ENCODE data around the gene FANCG.

Gene FANCG

GRCh38 chr9:35067056-35067455 lies 12.7 kb downstream of the FANCG start:
- no peak for DNase-seq
- Histone ChIP-seq H3K4me1 (ENCODE audit: control extremely low read depth in 1 of 4, control insufficient read depth in 4 of 4, insufficient read depth in 4 of 4, low read length in 3 of 4) (peaks cover 14 to 31% (median 20%) of the 10 kb centered on the region in 4 experiments), H3K36me3 (ENCODE audit: control insufficient read depth in 4 of 4, insufficient read depth in 4 of 4, low read length in 3 of 4) (peaks cover 36 to 74% (median 56%) of the 10 kb centered on the region in 4 experiments), H3K9me3 (ENCODE audit: control extremely low read depth in 1 of 5, control insufficient read depth in 4 of 5, insufficient read depth in 2 of 5, low read depth in 1 of 5, low read length in 4 of 5) (no peaks in the 10 kb centered on the region), H3K27me3 (replicated peaks in 2 of 5; ENCODE audit: control insufficient read depth in 4 of 5, insufficient read depth in 5 of 5, low read length in 4 of 5) (no peaks in the 10 kb centered on the region), H3K4me3 (ENCODE audit: control insufficient read depth in 1 of 7, extremely low read depth in 1 of 7, insufficient read depth in 4 of 7, low read depth in 2 of 7, low read length in 6 of 7) (no peak overlapping the region), H3K27ac (ENCODE audit: insufficient read depth in 1 of 2, low read depth in 1 of 2, low read length in 2 of 2, poor library complexity in 1 of 2, severe bottlenecking in 2 of 2) (no peak overlapping the region)
- CTCF ChIA-PET, result interaction anchor here (0.9 to 3.0 kb wide), 5 partner anchors 10 to 35 kb away, joined by 3 to 21 read pairs (median 3); partner anchors contain the start of gene FANCG
- WGBS (ENCODE audit: insufficient coverage), result no CpG with 5 or more reads among the region's 1 CpG
- POLR2A ChIA-PET, result no interaction called here

DNA sequence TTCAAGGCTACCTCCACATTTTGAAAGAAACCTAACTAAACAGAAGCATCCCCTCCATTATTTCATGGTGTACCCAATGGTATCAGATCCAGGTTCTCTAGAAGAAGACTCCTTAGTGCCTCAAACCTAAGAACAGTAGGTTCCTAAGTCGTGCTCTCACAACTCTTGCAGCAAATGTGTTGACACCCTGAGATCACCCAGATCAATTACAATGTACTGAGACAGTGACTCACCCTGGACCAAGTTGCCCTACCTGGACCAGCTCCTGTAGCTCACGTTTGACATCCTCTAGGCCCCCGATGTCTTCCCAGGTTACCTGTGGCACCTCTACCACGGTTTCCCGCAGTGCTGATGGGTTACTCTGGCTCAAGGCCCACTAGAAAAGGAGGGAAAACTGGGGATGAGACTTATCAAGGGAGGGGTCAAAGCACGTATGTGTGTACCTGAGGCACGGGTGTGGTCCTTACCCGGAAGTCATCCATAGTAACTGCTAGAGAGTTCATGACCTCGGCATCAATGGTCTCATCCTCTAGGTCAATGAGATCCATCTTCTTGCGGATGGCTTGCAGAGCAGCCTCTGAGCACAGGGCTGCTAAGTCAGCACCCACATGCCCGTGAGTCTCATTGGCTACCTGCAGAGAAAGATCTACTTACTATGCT lies 19.1 kb downstream of the FANCG start:
- CTCF ChIA-PET, result interaction anchor here (2.5 to 3.9 kb wide), 3 partner anchors 9 to 161 kb away, joined by 8 to 22 read pairs (median 20); partner anchors contain the start of gene VCP
- H3K36me3 ChIP-seq (ENCODE audit: control insufficient read depth in 4 of 4, insufficient read depth in 4 of 4, low read length in 3 of 4), result peaks cover 70 to 98% (median 89%) of the 10 kb centered on the region in 4 experiments
- H3K4me1 ChIP-seq (ENCODE audit: control extremely low read depth in 1 of 4, control insufficient read depth in 4 of 4, insufficient read depth in 4 of 4, low read length in 3 of 4), result no peaks in the 10 kb centered on the region
- POLR2A ChIA-PET, result no interaction called here
- DNase-seq, result no peak
- WGBS (ENCODE audit: insufficient coverage), result 98% methylated on average over 11 of the region's 11 CpGs
- no peaks in the 10 kb centered on the region for H3K27me3 ChIP-seq (replicated peaks in 2 of 5; ENCODE audit: control insufficient read depth in 4 of 5, insufficient read depth in 5 of 5, low read length in 4 of 5)
- no peak overlapping the region for H3K4me3 ChIP-seq (ENCODE audit: control insufficient read depth in 1 of 7, extremely low read depth in 1 of 7, insufficient read depth in 4 of 7, low read depth in 2 of 7, low read length in 6 of 7)
- H3K27ac ChIP-seq (ENCODE audit: insufficient read depth in 1 of 2, low read depth in 1 of 2, low read length in 2 of 2, poor library complexity in 1 of 2, severe bottlenecking in 2 of 2), result no peak overlapping the region
- H3K9me3 ChIP-seq (ENCODE audit: control extremely low read depth in 1 of 5, control insufficient read depth in 4 of 5, insufficient read depth in 2 of 5, low read depth in 1 of 5, low read length in 4 of 5), result no peaks in the 10 kb centered on the region

GRCh38 chr9:35059438-35059837 lies 20.3 kb downstream of the FANCG start:
- 99% methylated on average over 9 of the region's 10 CpGs for WGBS (ENCODE audit: insufficient coverage)
- no peak for DNase-seq
- POLR2A ChIA-PET, result interaction anchor here (2.2 kb wide), 1 partner anchor 12 kb away, joined by 10 read pairs; the partner anchor contains the start of gene VCP
- H3K27ac ChIP-seq (ENCODE audit: insufficient read depth in 1 of 2, low read depth in 1 of 2, low read length in 2 of 2, poor library complexity in 1 of 2, severe bottlenecking in 2 of 2), result no peak overlapping the region
- no peaks in the 10 kb centered on the region for H3K27me3 ChIP-seq (replicated peaks in 2 of 5; ENCODE audit: control insufficient read depth in 4 of 5, insufficient read depth in 5 of 5, low read length in 4 of 5)
- CTCF ChIA-PET, result interaction anchor here (1.5 to 3.9 kb wide), 5 partner anchors 7 to 160 kb away, joined by 4 to 22 read pairs (median 8); partner anchors contain the start of gene VCP
- H3K4me3 ChIP-seq (ENCODE audit: control insufficient read depth in 1 of 7, extremely low read depth in 1 of 7, insufficient read depth in 4 of 7, low read depth in 2 of 7, low read length in 6 of 7), result no peak overlapping the region
- no peaks in the 10 kb centered on the region for H3K4me1 ChIP-seq (ENCODE audit: control extremely low read depth in 1 of 4, control insufficient read depth in 4 of 4, insufficient read depth in 4 of 4, low read length in 3 of 4)
- peaks cover 61 to 97% (median 87%) of the 10 kb centered on the region in 4 experiments for H3K36me3 ChIP-seq (ENCODE audit: control insufficient read depth in 4 of 4, insufficient read depth in 4 of 4, low read length in 3 of 4)
- H3K9me3 ChIP-seq (ENCODE audit: control extremely low read depth in 1 of 5, control insufficient read depth in 4 of 5, insufficient read depth in 2 of 5, low read depth in 1 of 5, low read length in 4 of 5), result no peaks in the 10 kb centered on the region

DNA sequence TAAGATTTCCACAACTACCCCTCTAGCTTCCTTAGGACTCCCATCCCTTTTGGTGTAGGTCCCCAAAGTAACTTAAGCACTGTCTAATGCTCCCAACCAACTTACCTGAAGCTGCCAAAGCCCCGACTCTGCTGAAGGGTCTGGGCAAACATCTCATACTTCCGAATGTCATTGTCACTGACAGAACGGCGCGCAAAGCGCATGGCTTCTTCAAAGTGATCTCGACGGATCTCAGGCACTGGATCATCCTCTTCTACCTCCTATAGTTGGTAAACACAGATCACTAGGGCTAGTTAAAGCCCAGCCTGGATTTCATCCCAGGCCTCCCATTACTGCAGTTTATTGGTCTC lies 22.5 kb downstream of the FANCG start:
- Histone ChIP-seq H3K4me1 (ENCODE audit: control extremely low read depth in 1 of 4, control insufficient read depth in 4 of 4, insufficient read depth in 4 of 4, low read length in 3 of 4) (no peaks in the 10 kb centered on the region), H3K4me3 (ENCODE audit: control insufficient read depth in 1 of 7, extremely low read depth in 1 of 7, insufficient read depth in 4 of 7, low read depth in 2 of 7, low read length in 6 of 7) (no peak overlapping the region), H3K36me3 (ENCODE audit: control insufficient read depth in 4 of 4, insufficient read depth in 4 of 4, low read length in 3 of 4) (peaks cover 52 to 85% (median 69%) of the 10 kb centered on the region in 4 experiments), H3K27ac (ENCODE audit: insufficient read depth in 1 of 2, low read depth in 1 of 2, low read length in 2 of 2, poor library complexity in 1 of 2, severe bottlenecking in 2 of 2) (no peak overlapping the region), H3K9me3 (ENCODE audit: control extremely low read depth in 1 of 5, control insufficient read depth in 4 of 5, insufficient read depth in 2 of 5, low read depth in 1 of 5, low read length in 4 of 5) (no peaks in the 10 kb centered on the region), H3K27me3 (replicated peaks in 2 of 5; ENCODE audit: control insufficient read depth in 4 of 5, insufficient read depth in 5 of 5, low read length in 4 of 5) (no peaks in the 10 kb centered on the region)
- DNase-seq, result no peak
- WGBS (ENCODE audit: insufficient coverage), result 99% methylated on average over 8 of the region's 8 CpGs
- CTCF ChIA-PET, result interaction anchor here (0.9 to 2.0 kb wide), 4 partner anchors 9 to 157 kb away, joined by 3 to 4 read pairs (median 4); no protein-coding TSS in a partner anchor
- POLR2A ChIA-PET, result interaction anchor here (1.2 kb wide), 1 partner anchor 11 kb away, joined by 3 read pairs; no protein-coding TSS in a partner anchor

DNA sequence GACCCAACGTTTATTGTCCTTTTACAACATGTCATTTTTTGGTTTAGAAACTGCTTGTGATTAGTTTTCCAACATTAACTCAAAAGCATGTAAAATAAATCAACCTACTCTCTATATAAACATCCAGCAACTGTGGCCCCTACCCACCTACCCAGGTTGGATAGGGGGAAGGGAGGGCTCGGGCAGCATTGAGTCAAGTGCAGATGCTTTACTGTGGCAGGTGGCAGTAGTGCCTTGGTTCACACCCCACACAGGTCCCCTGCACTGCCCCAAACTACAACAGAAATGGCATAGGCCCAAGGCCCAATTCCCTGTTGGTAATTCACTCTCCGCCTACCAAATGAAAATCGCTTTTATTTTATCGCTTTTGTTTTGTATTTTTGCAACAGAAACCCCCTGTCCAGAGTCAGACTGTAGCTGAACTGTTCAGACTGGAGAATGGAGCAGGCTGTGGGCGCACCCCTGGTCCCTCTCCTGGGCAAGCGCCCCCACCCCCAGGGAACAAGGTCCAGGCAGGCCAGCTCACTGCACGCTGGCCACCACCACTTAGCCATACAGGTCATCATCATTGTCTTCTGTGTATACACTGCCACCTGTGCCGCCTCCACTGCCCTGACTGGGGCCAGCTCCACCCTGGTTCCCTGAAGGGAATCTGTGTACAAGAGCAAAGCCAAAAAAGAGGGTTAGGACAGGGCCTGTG lies 23.0 kb downstream of the FANCG start:
- DNase-seq, result peak in 1 of 3 donors; percentile 23
- POLR2A ChIA-PET, result interaction anchor here (1.2 kb wide), 1 partner anchor 12 kb away, joined by 3 read pairs; no protein-coding TSS in a partner anchor
- CTCF ChIA-PET, result interaction anchor here (0.9 to 2.0 kb wide), 4 partner anchors 10 to 157 kb away, joined by 3 to 4 read pairs (median 4); no protein-coding TSS in a partner anchor

GRCh38 chr9:35054871-35055644 lies 24.7 kb downstream of the FANCG start:
- Histone ChIP-seq H3K4me1 (ENCODE audit: control extremely low read depth in 1 of 4, control insufficient read depth in 4 of 4, insufficient read depth in 4 of 4, low read length in 3 of 4) (no peaks in the 10 kb centered on the region), H3K9me3 (ENCODE audit: control extremely low read depth in 1 of 5, control insufficient read depth in 4 of 5, insufficient read depth in 2 of 5, low read depth in 1 of 5, low read length in 4 of 5) (no peaks in the 10 kb centered on the region), H3K36me3 (ENCODE audit: control insufficient read depth in 4 of 4, insufficient read depth in 4 of 4, low read length in 3 of 4) (peaks cover 38 to 69% (median 49%) of the 10 kb centered on the region in 4 experiments), H3K27ac (ENCODE audit: insufficient read depth in 1 of 2, low read depth in 1 of 2, low read length in 2 of 2, poor library complexity in 1 of 2, severe bottlenecking in 2 of 2) (no peak overlapping the region), H3K4me3 (ENCODE audit: control insufficient read depth in 1 of 7, extremely low read depth in 1 of 7, insufficient read depth in 4 of 7, low read depth in 2 of 7, low read length in 6 of 7) (no peak overlapping the region), H3K27me3 (replicated peaks in 2 of 5; ENCODE audit: control insufficient read depth in 4 of 5, insufficient read depth in 5 of 5, low read length in 4 of 5) (no peaks in the 10 kb centered on the region)
- 95% methylated on average over 9 of the region's 14 CpGs for WGBS (ENCODE audit: insufficient coverage)
- ChIA-PET POLR2A (interaction anchor here (0.6 to 0.9 kb wide), 3 partner anchors 9 to 25 kb away, joined by 3 read pairs; partner anchors contain the start of gene FANCG), CTCF (interaction anchor here (2.3 kb wide), 1 partner anchor 41 kb away, joined by 9 read pairs; the partner anchor contains the start of gene PIGO)
- peak in 1 of 3 donors; percentile 31 for DNase-seq

More for the DNA sequence above, 23.0 kb downstream of the FANCG start:
- no peak overlapping the region for H3K27ac ChIP-seq (ENCODE audit: insufficient read depth in 1 of 2, low read depth in 1 of 2, low read length in 2 of 2, poor library complexity in 1 of 2, severe bottlenecking in 2 of 2)
- 97% methylated on average over 6 of the region's 9 CpGs for WGBS (ENCODE audit: insufficient coverage)
- no peaks in the 10 kb centered on the region for H3K4me1 ChIP-seq (ENCODE audit: control extremely low read depth in 1 of 4, control insufficient read depth in 4 of 4, insufficient read depth in 4 of 4, low read length in 3 of 4)
- H3K4me3 ChIP-seq (ENCODE audit: control insufficient read depth in 1 of 7, extremely low read depth in 1 of 7, insufficient read depth in 4 of 7, low read depth in 2 of 7, low read length in 6 of 7), result no peak overlapping the region
- H3K9me3 ChIP-seq (ENCODE audit: control extremely low read depth in 1 of 5, control insufficient read depth in 4 of 5, insufficient read depth in 2 of 5, low read depth in 1 of 5, low read length in 4 of 5), result no peaks in the 10 kb centered on the region
- H3K36me3 ChIP-seq (ENCODE audit: control insufficient read depth in 4 of 4, insufficient read depth in 4 of 4, low read length in 3 of 4), result peaks cover 51 to 83% (median 64%) of the 10 kb centered on the region in 4 experiments
- no peaks in the 10 kb centered on the region for H3K27me3 ChIP-seq (replicated peaks in 2 of 5; ENCODE audit: control insufficient read depth in 4 of 5, insufficient read depth in 5 of 5, low read length in 4 of 5)

Measured in common myeloid progenitor, CD34-positive (primary cell).